HG02970 (cell line): ENCODE measurements around the gene UBE2L5.
A peak's percentile ranks its signal among the peaks of the same experiment; 100 is the strongest.

ENCODE experiments used
- ATAC-seq: cut with Tn5 transposase; IDR thresholded peaks from one replicate; pipeline ENCODE4 v1.9.1; 2021; ENCODE audit warnings: mild to moderate bottlenecking, moderate library complexity, moderate number of reproducible peaks; ENCODE audit not compliant: unreplicated experiment, low FRiP score

UBE2L5 gene

GRCh38 chr13:30422054-30422839 is at the start of gene UBE2L5:
Gene UBE2L5 (plus strand): TSS chr13:30422493. CDS start chr13:30427991, 5,498 bp downstream.
- peak; percentile 63 for ATAC-seq

- no peak for ATAC-seq
Observed at GRCh38 chr13:30373727-30374126, 48.6 kb upstream of the UBE2L5 start.

GRCh38 chr13:30375265-30375835 is 46.9 kb upstream of the UBE2L5 start:
- no peak for ATAC-seq

DNA sequence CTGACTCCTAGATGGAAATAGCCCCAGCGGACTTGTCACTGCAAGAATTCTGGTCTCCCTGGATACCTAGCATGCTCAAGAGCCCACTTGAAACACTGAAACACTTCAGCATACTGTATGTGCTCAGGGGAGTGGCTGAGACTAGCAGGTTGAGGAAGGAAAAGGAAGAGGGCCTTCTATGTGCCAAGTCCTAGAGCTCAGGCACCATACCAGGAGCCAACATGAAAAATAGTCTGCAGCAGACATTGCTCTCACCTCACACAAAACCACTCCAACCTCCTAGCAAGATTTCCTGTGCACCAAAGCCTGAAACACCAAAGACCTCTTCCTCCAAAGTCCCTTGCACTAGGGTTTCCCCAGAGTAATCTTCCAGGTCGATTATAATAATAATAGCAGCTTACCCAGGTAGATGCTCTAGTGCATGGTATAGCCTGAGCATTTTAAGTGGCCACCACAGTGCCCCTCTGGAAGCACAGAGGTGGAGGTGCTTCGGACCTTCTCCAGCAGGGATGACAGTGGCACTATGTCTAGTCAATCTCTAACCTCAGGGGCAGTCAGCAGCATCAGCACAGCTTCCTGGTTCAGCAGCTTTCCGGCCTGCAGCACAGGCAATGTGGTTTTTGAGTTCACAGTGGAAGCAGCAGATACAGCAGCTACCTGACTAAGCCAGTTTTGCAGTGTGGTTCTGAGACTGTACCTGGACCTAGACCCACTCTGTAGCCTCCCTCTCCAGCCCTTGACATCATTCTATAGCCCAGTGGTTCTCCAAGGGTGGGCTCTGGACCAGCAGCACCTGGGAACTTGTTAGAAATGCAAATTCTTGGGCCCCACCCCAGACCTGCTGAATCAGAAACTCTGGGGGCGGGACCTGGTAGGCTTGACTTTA is 45.6 kb upstream of the UBE2L5 start:
- ATAC-seq: no peak

DNA sequence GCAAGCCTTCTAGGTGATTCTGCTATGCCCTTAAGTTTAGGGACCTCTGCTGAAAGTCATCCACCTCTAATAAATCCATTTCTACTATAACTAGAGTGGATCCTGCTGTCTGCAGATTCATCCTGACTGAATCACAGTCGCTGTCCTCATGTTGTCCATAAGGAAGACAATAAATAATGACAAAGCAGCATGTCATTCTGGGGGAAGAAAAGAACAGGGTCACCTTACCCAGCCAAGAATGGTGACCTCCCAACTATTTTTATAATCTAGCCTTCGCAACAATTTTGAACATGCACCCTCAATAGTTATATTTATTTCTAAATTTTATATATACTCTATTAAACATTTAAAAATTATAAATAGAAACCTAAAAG is 45.0 kb upstream of the UBE2L5 start:
- no peak for ATAC-seq

- ATAC-seq: no peak
Observed at GRCh38 chr13:30378191-30378590, 44.1 kb upstream of the UBE2L5 start.

DNA sequence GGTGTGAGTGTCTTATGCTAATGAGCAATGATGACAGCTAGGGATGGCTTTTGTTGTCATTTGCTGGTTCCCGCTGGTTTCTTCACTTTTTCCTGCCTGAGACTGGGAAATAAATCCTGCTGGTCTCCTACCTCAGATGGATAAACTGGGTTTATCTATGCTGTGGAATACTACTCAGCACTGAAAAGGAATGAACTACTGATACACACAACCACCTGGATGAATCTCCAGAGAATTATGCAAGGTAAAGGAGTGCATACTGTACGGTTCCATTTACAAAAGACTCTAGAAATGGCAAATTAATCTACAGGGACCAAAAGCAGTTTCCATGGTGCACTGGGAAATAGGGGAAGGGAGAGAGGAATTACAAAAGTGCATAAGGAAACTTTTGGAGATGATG is 41.2 kb upstream of the UBE2L5 start:
- no peak for ATAC-seq

DNA sequence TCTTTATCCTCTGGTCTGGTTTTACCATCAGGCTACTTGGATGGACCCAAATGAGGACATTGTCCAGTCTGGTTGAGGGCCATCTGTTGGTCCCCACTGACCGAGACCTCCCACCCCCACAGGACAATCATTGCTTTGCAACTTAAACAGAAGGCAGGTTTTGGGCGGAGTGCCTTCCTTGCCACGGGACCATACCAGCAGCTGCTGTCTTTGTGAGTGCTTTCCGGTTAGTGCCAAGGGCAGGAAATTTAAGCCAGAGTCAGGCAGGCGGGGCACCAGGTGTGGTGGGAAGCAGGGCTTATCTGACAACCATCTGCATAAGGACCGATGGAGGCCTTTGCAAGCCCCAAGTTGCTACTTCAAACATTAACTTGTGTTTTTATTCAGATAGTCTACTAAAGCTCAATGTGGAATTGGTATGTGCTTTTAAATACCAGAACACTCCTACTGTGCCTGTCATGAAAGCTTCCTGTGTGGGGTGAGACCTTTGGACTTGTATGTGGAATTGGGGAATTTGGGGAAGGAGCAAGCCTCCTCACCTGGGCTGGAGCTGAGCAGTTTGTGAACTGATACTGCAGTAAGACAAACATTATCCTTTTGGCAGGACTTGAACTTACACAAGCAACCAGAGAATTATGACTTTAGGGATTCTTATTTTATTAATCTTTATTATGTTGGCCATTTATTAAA is 39.3 kb upstream of the UBE2L5 start:
- no peak for ATAC-seq

DNA sequence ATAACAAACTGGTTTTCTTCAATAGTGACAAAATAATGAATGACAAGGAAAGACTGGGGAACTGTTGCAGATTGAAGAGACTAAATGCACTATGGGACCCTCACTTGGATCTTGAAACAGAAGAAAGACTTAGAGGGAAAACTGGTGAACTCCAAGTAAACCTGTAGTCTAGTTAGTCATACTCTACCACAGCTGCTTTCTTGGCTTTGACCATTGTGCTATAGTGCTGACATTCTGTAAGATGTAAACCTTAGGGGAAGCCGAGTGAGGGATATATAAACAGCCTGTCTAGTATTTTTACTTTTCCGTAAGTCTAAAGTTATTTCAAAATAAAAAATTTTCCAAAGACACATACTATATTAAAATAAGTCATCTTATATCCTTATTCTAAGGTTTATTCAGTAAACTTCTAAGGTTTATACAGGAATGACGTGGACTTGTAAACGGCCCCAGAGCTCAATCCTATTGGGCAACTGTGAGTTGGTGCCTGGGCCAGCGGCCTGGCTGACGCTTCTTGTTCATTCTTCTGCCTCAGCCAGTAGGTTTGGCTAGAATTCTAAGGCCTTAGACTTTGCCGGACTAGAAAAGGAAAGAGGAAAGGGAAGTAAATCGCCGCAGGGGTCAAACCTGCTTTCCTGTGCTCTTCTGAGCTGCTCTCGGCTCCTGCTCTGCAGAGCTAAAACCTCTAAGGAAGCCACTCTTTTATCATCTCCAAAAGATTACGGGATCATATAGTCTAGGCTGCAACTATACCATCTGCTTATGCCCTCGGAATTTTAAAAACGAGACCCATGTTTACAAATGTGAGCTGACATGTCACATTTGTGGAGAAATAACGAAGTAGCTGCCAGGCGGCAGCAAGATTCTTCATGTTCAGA is 33.6 kb upstream of the UBE2L5 start:
- ATAC-seq: no peak

- no peak for ATAC-seq
Observed at GRCh38 chr13:30391956-30392680, 30.2 kb upstream of the UBE2L5 start.

GRCh38 chr13:30392681-30393045 is 29.6 kb upstream of the UBE2L5 start:
- no peak for ATAC-seq

DNA sequence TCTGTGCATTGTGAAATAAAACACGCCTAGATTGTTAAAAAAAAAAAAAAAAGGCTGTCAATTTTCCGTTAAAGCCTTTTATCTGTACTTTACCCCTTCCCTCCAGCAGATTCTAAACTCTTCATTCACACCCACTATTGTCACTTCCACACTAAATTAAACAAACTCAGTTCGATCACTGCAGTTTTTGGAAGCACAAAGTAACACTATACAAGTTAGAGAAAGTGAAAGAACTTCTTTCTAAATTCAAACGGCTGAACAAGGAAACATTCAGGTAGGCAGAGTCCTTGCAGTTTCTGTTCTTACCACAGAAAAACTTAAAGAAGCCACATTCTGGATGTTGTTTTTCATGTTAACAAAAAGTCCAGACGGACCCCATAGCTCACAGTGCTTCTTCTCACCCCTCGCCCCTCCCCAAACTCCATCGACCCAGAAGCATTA is 27.5 kb upstream of the UBE2L5 start:
- peak; percentile 56 for ATAC-seq

- ATAC-seq: peak; percentile 49
Observed at GRCh38 chr13:30395192-30396158, 26.8 kb upstream of the UBE2L5 start.

GRCh38 chr13:30396434-30397075 is 25.7 kb upstream of the UBE2L5 start:
- no peak for ATAC-seq

DNA sequence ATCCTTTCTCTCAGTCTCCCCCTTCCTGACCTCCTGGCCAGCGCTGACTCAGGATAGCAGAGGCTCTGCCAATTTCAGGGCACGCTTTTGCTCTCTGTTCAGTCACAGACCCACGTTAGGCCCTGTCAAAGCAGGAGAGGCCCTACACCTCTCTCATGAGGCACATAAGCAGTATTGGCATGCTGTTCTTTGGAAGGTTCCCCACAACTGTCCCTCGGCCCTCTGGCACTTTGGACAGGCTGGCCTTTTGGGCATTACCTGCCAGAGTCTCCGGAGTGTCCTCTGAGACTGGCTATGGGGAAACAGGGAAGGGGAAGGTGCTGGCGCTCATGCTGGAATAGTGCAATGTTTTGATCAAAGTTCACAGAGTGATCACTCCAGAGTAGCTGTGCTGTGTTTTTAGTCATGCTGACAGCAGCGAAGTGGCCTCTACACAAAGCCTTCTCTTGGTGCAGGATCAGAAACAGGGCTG is 23.7 kb upstream of the UBE2L5 start:
- no peak for ATAC-seq

DNA sequence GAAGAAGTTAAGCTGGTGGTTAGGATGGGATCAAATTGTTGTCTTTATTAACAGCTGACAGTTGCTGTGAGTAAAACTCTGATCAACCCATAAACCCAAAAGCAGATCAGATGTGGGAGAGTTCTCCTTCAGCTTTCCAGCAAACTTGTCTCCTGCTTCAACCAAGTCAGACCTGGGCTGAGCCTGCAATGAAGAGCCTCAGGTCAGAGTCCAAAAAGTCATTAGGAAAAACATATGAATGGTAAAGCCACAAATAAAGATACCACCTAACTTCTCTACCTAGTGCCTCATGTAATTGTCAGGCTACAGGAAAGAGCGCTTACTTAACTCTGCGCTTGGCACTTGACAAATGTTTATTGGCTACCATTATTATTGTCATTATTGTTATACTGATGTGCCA is 21.9 kb upstream of the UBE2L5 start:
- ATAC-seq: no peak

GRCh38 chr13:30401347-30401746 is 20.9 kb upstream of the UBE2L5 start:
- ATAC-seq: no peak
